Activated gamma-delta T cell treated with Interleukin-2 at 50 U/mL for 16 hours (primary cell): Measurements from ENCODE around the gene TOMM5.
"Not testable (repeated sequence)": the region's sequence is repeated elsewhere in the genome, so short reads cannot be mapped to it uniquely, and the experiment has no call there.

Source experiments
- DNase-seq: peaks from one replicate; pipeline ENCODE4 v3.0.0-alpha.2; 2020

The TOMM5 gene

DNA sequence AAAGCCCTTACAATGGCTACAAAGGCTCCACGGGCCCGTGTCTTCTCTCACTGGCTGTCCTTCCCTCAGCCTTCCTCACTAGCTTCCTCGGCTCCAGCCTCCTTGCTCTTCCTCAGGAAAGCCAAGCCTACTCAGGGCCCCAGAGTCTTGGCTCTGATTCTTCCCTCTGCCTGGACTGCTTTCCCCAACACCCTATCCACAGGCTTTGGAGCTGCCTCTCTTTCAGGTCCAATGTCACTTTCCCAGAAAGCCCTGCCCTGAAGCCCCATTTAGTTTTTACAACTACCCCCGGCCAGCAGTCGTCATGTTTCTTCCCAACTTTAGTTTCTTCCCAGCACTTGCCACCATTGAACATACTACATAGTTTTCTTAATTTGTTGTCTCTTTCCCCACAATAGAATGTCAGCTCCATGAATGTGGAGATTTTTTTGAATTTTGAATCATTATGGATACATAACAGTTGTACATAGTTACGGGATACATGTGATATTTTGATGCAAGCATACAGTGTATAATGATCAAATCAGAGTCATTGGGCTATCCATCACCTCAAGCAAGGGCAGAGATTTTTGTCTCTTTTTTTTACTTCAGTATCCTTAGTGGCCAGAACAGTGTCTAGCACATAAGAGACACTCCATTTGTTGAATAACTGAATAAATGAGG is 17.5 kb upstream of the TOMM5 start:
- no peak for DNase-seq

GRCh38 chr9:37608250-37608649 is 15.9 kb upstream of the TOMM5 start:
- no peak for DNase-seq

GRCh38 chr9:37604296-37604695 is 11.9 kb upstream of the TOMM5 start:
- DNase-seq = no peak

DNA sequence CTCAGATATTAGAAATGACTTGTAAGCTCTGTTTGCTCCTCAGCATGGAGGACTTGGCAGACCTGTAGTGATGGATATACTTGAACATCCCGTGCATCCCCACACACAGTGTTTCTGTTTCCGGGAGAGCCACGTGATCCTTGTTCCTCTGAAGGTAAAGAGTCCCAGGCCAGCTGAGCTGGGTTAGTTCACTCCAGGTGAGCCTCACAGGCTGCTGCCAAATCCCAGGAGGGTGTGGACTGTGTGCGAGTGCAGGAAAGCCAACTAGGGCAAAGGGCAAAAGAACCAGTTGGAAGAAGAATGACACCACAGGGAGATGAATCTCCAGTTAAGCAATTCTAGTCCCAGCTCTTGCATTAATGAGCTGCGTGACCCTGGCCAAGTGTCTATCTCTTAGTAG is 10.4 kb upstream of the TOMM5 start:
- DNase-seq = no peak

- DNase-seq = not testable (repeated sequence)
Observed at GRCh38 chr9:37602061-37602460, 9.7 kb upstream of the TOMM5 start.

DNA sequence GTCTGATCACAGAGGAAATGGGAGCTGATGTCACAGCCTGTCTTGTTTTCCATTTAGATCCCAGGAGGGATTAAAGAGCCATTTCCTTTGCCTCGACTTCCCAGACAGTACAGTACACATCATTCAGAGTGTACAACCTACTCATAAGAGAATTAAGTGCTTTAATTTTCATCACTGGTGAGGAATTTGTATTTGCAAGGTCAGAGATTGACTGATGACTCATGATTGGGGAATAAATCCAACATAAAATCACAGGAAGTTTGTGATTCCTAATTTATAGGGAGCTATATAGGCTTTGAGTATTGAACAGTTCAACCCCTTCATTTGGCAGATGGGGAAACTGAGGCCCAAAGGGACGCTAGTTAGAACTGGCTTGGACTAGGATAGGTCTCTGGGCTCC is 4.1 kb upstream of the TOMM5 start:
- DNase-seq = no peak

GRCh38 chr9:37593883-37594448 is 1.6 kb upstream of the TOMM5 start:
- no peak for DNase-seq

DNA sequence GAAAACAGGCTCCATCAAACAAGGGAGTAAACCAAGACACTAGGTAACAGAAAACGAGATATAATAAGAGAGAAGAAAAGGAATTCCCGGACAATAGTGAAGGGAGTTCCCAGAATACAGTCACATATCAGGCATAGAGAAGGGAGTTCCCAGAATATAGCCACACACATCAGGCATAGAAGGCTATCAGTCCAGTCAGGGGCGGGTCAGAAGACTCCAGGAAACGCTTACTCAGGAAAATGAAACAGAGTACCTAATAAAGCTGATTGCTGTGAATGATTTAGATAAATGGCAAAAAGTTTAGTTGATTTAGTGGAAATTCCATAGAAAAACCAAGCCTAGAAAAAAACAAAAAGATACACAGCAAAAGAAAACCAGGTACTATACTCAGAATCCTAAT is 4.9 kb downstream of the TOMM5 start:
- no peak for DNase-seq

DNA sequence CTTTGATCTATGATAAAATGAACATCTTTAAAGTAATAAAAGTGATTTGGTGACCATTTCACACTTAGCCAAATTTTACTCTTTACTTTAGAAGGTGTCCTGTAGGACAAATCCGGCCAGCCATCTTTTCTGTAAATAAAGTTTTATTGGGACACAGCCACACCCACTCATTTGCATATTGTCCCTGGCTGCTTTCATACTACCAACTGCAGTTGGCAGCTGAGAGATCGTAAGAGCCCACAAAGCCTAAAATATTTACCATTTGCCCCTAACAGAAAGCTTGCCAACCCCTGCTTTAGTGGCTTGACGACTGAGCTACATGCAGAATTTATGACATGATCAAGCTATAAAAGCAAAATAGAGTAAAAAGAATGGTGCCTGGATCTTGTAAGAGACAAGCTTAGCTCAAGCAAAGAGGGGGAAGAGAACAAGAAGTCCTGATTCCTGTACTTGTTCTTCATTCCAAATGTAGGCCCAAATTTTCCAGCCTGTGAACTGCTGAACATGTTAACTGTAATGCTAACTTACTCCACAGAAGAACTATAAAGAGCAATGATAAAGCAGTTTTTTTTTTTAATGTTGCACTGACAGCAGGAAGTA is 8.8 kb downstream of the TOMM5 start:
- no peak for DNase-seq

- no peak for DNase-seq
Observed at GRCh38 chr9:37582548-37583157, 9.7 kb downstream of the TOMM5 start.

- DNase-seq = peak; percentile 27
Observed at GRCh38 chr9:37575921-37576721, 16.3 kb downstream of the TOMM5 start, which contains the start of gene FBXO10. Gene FBXO10, minus strand, starts transcription at chr9:37576380. Its CDS starts 34,612 bp downstream, at chr9:37541768.

DNA sequence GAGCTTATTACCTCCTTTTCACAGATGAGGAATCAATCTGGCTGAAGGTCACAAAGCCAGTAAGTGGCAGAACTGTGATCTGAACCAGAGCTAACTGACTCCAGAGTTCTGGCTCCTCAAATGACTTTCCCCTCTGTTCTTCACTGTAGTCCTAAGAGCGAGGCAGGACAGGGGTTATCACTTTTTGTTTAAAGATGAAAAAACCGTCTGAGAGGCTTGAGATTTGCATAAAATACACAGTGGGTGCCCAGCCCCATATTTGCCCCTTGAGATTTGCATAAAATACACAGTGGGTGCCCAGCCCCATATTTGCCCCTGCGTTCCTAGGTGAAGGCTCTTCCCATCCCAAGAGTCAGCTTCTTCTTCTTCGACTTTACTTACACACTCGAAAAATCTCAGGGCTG is 16.9 kb downstream of the TOMM5 start:
- DNase-seq = no peak

DNA sequence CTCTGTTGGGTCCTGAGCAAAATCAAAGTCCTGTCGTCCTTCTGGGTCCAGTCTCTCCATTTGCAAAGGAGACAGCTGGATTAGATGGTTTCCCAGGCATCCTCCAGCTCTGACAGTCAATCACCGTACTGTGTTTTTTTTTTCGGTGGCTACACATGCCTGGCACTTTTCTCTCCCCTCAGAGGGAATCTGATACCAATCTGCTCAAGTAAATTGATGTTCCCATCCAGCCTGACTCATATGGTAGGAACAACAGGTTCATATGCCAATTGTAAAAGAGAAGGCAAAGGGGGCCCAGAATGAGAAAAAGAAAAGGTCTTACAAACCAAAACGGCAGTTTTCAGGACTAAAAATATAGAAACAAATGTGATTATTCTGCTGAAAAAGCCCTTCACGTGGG is 17.4 kb downstream of the TOMM5 start:
- no peak for DNase-seq

- no peak for DNase-seq
Observed at GRCh38 chr9:37574241-37574721, 18.1 kb downstream of the TOMM5 start.

- no peak for DNase-seq
Observed at GRCh38 chr9:37571282-37571681, 21.1 kb downstream of the TOMM5 start.

DNA sequence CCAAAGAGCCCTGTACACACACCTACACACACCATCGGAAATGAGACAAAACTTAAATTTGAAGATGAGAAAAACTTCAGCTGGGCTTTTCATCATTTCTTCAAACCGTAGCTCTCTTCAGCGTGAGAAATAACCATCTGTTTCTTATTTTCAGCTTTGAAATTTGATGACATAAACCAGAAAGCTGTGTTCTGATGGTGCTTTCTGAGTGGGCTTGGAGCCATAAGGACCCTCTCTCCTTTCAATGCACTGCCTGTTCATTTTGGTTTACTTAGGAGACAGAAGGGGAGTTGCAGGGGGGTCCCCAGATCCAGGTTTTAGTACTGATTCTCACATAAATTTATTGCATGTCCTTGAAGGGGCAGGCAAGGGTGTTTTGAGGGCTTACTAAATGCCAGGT is 25.7 kb downstream of the TOMM5 start:
- no peak for DNase-seq

DNA sequence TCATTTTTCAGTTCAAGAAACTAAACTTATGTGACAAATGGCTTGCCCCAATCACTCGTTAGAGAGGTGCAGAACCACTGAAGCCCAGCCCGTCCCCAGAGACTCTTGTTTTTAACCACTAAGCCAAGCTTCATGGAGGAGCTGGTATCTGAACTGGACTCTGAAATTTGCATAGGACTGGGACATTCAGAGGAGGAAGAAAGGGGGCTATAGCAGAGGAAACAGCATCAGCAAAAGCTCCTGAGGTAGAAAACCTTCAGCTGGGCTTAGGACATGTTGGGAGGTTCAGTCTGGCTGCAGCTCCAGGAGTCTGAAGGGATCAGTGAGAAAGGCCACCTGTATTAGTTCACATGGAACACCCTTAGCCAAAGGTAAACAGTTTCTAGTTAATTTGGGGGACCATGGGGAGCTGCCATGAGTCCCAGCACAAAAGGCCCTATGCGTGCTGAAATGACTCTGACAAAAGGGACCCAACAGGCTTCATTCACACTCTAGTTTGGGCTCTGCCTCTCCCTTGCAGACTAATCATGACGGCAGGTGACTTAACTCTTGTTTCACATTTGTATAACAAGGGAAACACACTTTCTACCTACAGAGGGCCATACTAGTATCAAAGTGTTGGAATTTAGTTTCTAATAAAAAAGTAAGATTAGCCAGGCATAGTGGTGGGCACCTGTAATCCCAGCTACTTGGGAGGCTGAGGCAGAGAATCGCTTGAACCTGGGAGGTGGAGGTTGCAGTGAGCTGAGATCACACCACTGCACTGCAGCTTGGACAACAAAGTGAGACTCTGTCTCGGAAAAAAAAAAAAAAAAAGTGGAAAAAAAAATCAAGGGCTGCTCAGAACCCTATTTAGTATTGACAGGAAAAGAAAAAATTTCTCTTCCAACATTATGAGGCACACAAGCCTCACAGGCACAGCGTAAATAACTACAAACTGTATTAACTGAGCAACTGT is 26.5 kb downstream of the TOMM5 start:
- DNase-seq = no peak

DNA sequence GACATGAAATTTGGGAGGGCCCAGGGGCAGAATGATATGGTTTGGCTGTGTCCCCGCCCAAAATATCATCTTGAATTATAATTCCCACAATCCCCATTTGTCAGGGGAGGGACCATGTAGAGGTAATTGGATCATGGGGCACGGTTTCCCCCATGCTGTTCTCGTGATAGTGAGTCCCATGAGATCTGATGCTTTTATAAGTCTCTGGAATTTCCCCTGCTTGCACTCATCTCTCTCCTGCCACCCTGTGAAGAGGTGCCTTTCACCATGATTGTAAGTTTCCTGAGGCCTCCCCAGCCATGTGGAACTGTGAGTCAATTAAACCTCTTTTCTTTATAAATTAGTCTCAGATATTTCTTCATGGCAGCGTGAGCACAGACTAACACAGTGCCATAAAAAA is 27.5 kb downstream of the TOMM5 start:
- DNase-seq = no peak

- DNase-seq = no peak
Observed at GRCh38 chr9:37563806-37564513, 28.4 kb downstream of the TOMM5 start.

- DNase-seq = no peak
Observed at GRCh38 chr9:37562826-37563225, 29.6 kb downstream of the TOMM5 start.

DNA sequence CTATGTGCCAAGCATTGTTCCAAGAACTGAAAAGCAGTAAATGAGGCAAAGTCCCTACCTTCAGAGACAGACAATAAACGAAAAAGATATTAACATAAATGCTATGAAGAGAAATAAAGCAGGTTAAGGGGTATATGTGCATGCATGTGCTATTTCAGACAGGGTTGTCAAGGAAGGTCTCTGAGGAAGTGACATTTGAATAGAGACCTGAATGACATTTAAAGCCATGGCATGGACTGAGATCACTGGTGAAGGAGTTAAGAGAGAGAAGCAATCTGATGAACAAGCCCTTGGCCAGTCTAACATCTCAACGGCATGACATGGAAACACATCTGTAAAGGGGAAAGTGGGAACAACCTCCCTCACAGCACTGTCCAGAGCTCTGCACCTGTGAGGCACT is 30.7 kb downstream of the TOMM5 start:
- DNase-seq = no peak
